Left ventricle myocardium superior (tissue), 1 donor: ENCODE measurements around the gene TENT4B. TPM values are rescaled to one million over a fixed set of nuclear protein-coding genes. Genes with fewer than 3 reads are reported as not detected.
A peak's percentile ranks its signal among the peaks of the same experiment; 100 is the strongest.

Experiments
- ATAC-seq: fragments of 200-7000 bp; cut with Tn5 transposase; one replicate; pipeline ENCODE4 v1.9.1; 2020; ENCODE audit warnings: mild to moderate bottlenecking, moderate library complexity
- DNase-seq: peaks from one replicate; pipeline ENCODE4 v3.0.0-alpha.2; 2020
- intact Hi-C: fragments of 100-400 bp; cut with micrococcal nuclease; formaldehyde crosslinking; loops from one replicate; pipeline ENCODE4 v1.11.0; 2022
- total RNA-seq: library from RNA; stranded (reverse); fragmentation: NEBNext Ultra II Directional; extraction: Animal tissue kit (Norgen Biotek cat#: 25700); gene quantifications from one replicate; pipeline ENCODE4 v1.2.1, GENCODE V29; 2021
- donor health status: DM: no; HTN: yes; CAD: no; lungs with severe emphysema.

Gene TENT4B
- total RNA-seq, 1 donor from 2014 or later: 7.8 TPM

DNA sequence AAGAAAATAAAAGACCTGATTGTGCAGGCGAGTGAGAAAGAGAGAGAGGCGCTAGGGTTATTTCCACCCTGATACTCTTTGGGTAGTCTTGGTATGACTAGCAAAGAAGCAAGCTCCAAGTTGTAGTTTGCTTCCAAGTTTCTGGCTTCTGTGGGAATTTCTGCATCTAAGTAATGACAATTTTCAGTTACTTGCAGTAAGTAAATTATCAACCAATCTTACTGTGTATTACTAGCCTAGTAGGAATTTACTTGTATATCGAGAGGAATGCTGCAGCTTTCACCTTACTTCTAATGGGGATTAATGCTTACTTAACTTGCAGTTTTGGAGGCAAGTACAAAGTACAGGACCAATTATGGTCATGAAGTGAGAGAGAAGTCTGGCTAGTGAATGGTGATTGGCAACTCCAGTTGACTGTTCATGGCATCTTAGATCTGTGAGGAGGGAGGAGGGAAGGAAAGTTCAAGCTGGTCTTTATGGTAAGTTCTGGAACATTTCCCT lies 31.9 kb downstream of the TENT4B start:
- no peak for ATAC-seq
- intact Hi-C loops: no loop called here

GRCh38 chr16:50188619-50189136 lies 35.6 kb downstream of the TENT4B start:
- no peak for DNase-seq
- no peak for ATAC-seq

More for the DNA sequence above, 31.9 kb downstream of the TENT4B start:
- DNase-seq: no peak

DNA sequence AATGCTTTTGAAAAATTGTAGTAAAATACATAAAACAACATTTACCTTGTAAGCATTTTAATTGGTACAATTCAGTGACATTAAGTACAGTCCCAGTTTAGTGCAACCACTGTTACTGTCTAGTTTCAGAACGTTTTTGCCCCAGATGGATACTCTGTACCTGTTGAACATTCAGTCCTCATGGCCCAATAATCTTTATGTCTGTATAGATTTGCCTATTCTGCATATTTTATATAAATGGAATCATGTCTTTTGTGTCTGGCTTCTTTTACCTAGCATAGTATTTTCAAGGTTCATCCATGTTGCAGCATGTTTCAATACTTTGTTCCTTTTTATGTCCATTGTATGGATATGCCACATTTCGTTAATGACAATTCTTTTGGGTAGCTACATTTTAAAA lies 37.2 kb downstream of the TENT4B start:
- intact Hi-C loops: no loop called here
- no peak for ATAC-seq
- DNase-seq: no peak

More at GRCh38 chr16:50188619-50189136, 35.6 kb downstream of the TENT4B start:
- intact Hi-C loops: no loop called here

DNA sequence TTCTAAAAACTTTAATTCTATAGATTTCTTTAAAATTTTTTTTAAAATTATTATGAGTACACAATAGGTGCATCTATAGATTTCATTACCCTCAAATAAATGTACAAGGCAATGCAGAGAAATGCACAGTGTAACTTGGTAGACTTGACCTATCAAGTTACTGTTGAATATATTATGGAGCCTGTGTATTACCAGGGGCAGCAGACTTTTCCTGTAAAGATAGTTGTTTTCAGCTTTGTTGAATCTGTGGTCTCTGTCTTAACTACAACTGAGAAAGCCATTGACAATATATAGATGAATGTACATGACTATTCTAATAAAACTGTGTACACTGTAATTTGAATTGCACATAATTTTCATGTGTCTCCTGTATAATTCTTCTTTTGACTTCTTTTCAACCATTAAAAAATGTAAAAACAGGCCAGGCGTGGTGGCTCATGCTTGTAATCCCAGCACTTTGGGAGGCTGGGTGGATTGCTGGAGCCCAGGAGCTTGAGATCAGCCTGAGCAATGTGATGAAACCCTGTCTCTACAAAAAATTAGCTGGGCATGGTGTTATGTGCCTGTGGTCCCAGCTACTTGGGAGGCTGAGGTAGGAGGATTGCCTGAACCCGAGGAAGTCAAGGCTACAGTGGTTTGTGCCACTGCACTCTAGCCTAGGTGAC lies 39.4 kb downstream of the TENT4B start:
- ATAC-seq (no peak), DNase-seq (no peak)
- intact Hi-C loops: no loop called here

DNA sequence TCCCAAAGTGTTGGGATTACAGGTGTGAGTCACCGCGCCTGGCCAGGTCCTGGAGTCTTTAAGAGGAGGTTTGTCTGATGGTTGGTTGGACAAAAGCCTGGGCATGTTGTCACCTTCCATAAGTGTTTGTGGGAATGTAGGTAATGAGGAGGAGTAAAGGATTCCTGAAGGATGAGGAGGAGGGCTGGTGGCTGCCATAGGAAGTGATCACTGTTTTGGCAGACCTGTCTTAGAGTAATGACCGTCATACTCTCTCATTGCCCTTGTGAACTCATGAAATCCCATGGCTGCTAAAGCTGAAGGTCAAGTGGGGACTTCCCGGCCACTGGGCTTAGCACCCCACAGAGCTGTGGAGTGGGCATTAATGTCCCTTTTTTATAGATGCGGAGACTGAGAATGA lies 40.5 kb downstream of the TENT4B start:
- no peak for DNase-seq
- ATAC-seq: peak; percentile 29
- intact Hi-C loops: no loop called here

DNA sequence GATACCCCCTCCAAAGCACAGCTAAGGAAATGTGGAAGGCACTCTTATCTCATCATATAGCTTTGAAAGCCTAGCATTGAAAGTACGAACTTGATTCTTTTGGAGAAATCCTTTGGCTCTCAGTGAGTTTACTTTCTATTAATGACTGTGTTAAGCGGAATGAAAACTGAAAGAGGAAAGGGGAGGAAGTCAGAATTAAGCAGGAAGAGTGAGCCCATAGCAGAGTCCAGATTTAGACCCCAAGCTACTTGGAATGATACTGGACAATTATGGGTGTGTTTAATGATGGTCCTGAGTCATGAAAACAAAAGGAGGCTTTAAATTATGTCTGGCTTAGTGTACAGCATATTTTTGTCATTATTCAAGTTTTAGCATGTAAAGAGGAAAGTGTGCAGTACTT lies 42.2 kb downstream of the TENT4B start:
- ATAC-seq: no peak
- intact Hi-C loops: no loop called here
- DNase-seq: no peak

DNA sequence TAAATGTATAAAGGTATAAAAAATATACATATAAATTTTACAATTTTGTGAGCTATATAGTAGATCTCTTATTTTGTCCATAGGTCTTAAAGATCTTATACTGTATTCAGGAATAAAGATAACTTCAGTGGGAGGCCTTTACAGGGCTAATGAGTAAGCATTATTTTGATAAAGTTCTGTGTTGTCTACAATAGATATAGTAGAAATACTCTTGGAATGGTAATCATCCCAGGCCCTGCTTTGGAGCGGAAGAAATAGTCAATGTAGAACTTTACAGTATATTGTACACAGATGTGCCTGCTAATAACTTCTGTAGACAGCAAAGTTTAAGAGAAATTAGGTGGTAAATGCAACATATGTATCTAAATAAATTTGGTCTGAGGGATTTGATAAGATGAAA lies 42.6 kb downstream of the TENT4B start:
- DNase-seq (no peak), ATAC-seq (no peak)
- intact Hi-C loops: no loop called here

DNA sequence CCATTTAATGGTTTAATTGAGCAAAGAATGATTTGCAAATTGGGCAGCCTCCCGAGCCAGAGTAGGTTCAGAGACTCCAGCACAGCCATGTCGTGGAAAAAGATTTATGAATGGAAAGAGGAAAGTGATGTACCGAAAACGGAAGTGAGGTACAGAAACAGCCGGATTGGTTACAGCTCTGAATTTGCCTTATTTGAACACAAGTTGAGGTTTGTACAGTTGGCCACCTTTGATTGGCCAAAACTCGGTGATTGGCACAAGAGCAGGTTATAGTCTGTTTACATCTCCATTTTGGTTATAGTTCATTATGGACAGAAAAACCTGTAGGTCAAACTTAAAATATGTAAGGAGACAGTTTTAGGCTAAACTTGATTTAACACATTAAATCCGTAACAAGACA lies 44.5 kb downstream of the TENT4B start:
- DNase-seq (no peak), ATAC-seq (no peak)
- intact Hi-C loops: no loop called here

- DNase-seq (no peak), ATAC-seq (peak; percentile 40)
- intact Hi-C loops: no loop called here
These were observed 45.8 kb downstream of the TENT4B start for GRCh38 chr16:50198802-50199403.

- ATAC-seq (no peak), DNase-seq (no peak)
- intact Hi-C loops: loop anchor here (10.0 kb wide), 1 partner anchor 47 kb away; the partner anchor contains the start of gene TENT4B
These were observed 48.7 kb downstream of the TENT4B start for GRCh38 chr16:50201787-50202186.

DNA sequence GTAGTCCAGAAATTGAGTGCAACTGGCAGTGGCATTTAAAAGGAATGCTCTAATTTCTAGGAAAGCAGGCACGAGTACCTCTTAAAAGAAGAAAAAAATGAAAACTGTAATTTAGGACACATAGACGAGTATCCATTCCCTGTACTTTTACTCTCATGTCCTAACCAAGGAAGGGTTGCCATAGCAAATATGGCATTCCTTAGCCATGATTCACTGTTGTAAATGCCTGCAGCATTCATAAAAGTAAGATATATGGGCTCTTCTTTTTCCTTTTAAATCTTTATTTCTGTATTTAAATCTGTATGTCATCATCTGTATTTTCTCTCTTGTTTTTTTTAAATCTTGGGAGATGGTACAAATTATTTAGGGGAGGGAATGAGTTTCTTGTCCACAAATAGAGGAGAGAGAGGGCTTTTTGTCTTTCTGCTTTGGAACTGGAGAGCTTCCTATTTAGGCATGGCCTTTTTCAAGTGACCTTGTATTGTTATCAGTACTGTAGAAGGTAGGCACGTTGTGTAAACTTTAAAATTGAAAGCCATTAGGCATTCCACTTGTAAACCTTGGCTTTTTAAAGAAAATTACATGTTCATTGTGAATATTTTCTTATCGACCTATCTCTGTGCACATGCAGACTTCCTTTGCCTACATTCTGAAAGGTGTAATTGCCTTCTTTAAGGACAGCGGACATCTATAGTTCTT lies 50.0 kb downstream of the TENT4B start:
- ATAC-seq (peak; percentile 50), DNase-seq (no peak)
- intact Hi-C loops: loop anchor here (10.0 kb wide), 1 partner anchor 48 kb away; the partner anchor contains the start of gene TENT4B

GRCh38 chr16:50203681-50204080 lies 50.6 kb downstream of the TENT4B start:
- intact Hi-C loops: loop anchor here (10.0 kb wide), 1 partner anchor 49 kb away; the partner anchor contains the start of gene TENT4B
- DNase-seq (no peak), ATAC-seq (peak; percentile 20)

- intact Hi-C loops: loop anchor here (10.0 kb wide), 1 partner anchor 50 kb away; the partner anchor contains the start of gene TENT4B
- no peak for ATAC-seq
These were observed 51.5 kb downstream of the TENT4B start for GRCh38 chr16:50204453-50205108.

DNA sequence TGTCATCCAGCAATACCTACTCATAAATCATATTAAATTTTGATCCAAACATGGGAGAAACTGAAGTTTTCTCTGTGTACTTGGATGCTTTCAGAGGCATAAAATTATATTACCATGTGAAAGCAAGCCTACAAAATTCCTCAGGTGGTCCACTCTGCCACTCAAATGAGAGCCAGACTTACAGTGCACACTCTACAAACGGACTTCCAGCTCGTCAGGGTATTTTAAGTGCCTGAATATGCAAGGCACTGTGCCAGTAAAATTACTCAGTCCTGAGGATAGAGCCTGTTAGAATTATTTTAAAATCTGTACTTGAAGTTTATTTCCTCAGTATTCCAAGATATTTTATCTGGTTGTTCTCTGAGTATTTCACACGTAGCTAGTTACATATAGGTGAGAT lies 54.5 kb downstream of the TENT4B start:
- ATAC-seq: peak; percentile 65
- intact Hi-C loops: loop anchor here (10.0 kb wide), 1 partner anchor 53 kb away; the partner anchor contains the start of gene TENT4B
- no peak for DNase-seq

More at GRCh38 chr16:50204453-50205108, 51.5 kb downstream of the TENT4B start:
- no peak for DNase-seq

GRCh38 chr16:50208460-50208931 lies 55.4 kb downstream of the TENT4B start:
- DNase-seq: no peak
- peak; percentile 40 for ATAC-seq
- intact Hi-C loops: loop anchor here (10.0 kb wide), 1 partner anchor 54 kb away; the partner anchor contains the start of gene TENT4B

DNA sequence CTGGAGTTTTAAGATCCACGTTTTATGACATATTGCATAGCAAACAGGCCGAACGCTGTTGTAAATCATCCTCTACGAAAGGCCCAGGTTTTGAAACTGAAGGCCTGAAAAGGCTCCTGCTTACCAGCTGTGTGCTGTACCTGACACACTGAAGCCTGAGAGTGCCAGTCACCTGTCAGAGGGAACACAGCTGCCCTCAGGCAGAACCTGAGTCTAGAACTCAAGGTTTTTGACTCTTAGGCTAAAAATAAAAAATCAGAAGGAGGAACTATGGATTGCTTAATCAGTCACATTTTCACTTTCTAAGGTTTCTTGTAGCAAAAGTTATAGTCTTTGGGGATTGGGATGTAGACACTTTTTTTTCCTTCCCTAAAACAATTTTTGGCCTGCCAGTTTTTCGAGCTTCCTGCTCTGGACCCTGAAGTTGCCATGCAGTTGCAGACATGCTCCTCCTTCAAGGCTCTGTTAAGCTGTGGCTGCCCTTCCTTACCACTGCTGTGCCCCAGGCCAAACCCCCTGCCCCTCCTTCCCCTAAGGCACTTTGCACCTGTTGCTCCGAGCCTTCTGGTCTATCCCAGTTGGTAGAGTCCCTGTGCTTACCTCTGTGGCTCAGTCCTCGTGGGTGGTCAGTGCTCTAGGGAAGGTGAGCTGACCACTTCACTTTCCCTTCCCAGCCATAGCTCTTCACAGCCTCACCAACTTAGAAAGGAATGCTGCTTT lies 56.6 kb downstream of the TENT4B start:
- ATAC-seq: peak; percentile 5
- intact Hi-C loops: loop anchor here (10.0 kb wide), 2 partner anchors 55 to 185 kb away; partner anchors contain the start of genes CNEP1R1 and TENT4B
- DNase-seq: no peak

DNA sequence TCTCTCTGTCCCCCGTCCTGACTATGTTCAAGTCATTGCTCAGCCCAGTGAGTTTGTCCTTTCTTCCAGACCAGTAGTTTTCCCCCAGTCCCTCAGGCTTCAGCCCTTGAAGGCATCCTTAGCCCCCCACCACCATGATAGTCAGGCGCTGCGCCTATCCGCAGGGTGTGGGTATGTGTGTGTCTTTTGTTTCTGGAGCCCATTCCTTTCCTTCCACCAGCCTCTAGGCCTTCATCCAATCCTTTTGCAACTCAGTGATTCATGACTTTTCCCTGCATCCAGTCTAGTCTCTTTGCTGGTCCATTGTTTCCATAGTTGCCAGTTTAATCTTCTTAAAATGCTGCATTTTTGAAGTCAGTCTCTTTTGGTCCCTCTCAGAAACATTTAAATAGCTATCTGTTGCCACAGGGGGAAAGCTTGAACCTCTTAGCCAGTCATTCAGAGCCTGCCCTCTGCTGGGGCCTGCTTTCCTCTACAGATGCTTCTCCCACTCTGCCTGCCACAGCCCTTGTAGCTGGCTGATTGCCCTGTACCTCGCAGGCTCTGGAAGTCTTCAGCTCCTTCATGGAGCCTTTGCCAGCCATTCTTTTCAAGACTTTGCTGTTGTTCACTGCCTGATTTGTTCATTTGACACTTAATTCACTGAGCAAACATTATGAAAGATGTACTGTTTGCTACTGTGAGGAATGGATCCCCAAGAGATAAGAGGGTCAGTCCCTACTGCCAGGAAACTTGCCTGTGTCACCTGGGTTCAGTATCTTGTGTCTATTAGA lies 57.3 kb downstream of the TENT4B start:
- intact Hi-C loops: loop anchor here (10.0 kb wide), 1 partner anchor 186 kb away; the partner anchor contains the start of gene CNEP1R1
- DNase-seq (peak; percentile 84), ATAC-seq (peak; percentile 95)
